HepG2 (cell line): ENCODE measurements around the gene TEKT2. TPM values are rescaled to one million over a fixed set of nuclear protein-coding genes. Genes with fewer than 3 reads are reported as not detected.

Source experiments
- ELF4 ChIP-seq: sonication (generic); formaldehyde crosslinking; IDR thresholded peaks from 2 replicates; pipeline ENCODE4 v1.5.0; 2020; ENCODE audit warnings: missing genetic modification reagents, mild to moderate bottlenecking, moderate library complexity, borderline replicate concordance
- IRX3 ChIP-seq: sonication (generic); formaldehyde crosslinking; IDR thresholded peaks from 2 replicates; pipeline ENCODE4 v1.8.1; 2023; ENCODE audit warnings: mild to moderate bottlenecking, low read depth, missing genetic modification reagents, borderline replicate concordance
- KDM2A ChIP-seq: sonication (generic); formaldehyde crosslinking; IDR thresholded peaks from 2 replicates; pipeline ENCODE4 v1.4.0; 2020; ENCODE audit warnings: low read depth, missing genetic modification reagents, borderline replicate concordance
- NFYB ChIP-seq: sonication (generic); formaldehyde crosslinking; IDR thresholded peaks from 2 replicates; pipeline ENCODE4 v1.4.0; 2020; ENCODE audit warnings: missing genetic modification reagents
- NR2F6 ChIP-seq, 2 experiments: IDR thresholded peaks; 2 replicates each; pipeline ENCODE4 v1.6.1; 2016; ENCODE audit warnings: antibody characterized with exemption in 1 of 2, mild to moderate bottlenecking in 1 of 2
- ZNF296 ChIP-seq: sonication (generic); formaldehyde crosslinking; conservative IDR thresholded peaks from 2 replicates; pipeline ENCODE4 v1.5.0; 2020; ENCODE audit warnings: mild to moderate bottlenecking, missing genetic modification reagents
- ZNF556 ChIP-seq: sonication (generic); formaldehyde crosslinking; IDR thresholded peaks from 2 replicates; pipeline ENCODE4 v1.4.0; 2020; ENCODE audit warnings: mild to moderate bottlenecking, missing genetic modification reagents, borderline replicate concordance
- polyA plus RNA-seq, 8 experiments: library from polyadenylated mRNA; depleted of rRNA in 3 of 8; stranded (reverse) in 7 of 8; unstranded in 1 of 8; fragments of >200 nt; fragmentation: Illumina TruSeq in 4 of 8; extraction: Trizol in 4 of 8; gene quantifications; 2 replicates each; pipeline versions ENCODE4 v1.2.1 to v1.2.3, GENCODE V29; 2011 to 2016; ENCODE audit warnings: low read depth in 4 of 8, missing spikeins in 1 of 8, mixed read lengths in 1 of 8; ENCODE audit not compliant: insufficient read depth in 1 of 8
- total RNA-seq, 5 experiments: library from RNA; depleted of rRNA; stranded (reverse); fragments of >200 nt; fragmentation: Illumina TruSeq; extraction: Trizol; gene quantifications; 2 replicates each; pipeline ENCODE4 v1.2.3, GENCODE V29; 2016; ENCODE audit warnings: low read depth in 1 of 5
- TF ChIP-seq, protein P1 (sequence below): sonication (generic); formaldehyde crosslinking; IDR thresholded peaks from 2 replicates; pipeline ENCODE4 v1.5.0; 2020; ENCODE audit warnings: mild to moderate bottlenecking, missing genetic modification reagents
- TF ChIP-seq, protein P2 (sequence below): sonication (generic); formaldehyde crosslinking; IDR thresholded peaks from 2 replicates; pipeline ENCODE4 v1.5.1; 2020; ENCODE audit warnings: mild to moderate bottlenecking, missing genetic modification reagents, borderline replicate concordance
- TF ChIP-seq, protein P3 (sequence below): IDR thresholded peaks from 2 replicates; pipeline ENCODE4 v1.6.1; 2016; ENCODE audit warnings: low read depth, missing genetic modification reagents, missing compliant biosample characterization
- TF ChIP-seq, protein P4 (sequence below): IDR thresholded peaks from 2 replicates; pipeline ENCODE4 v1.6.1; 2016; ENCODE audit warnings: low read depth

Gene TEKT2
- total and polyA plus RNA-seq, 2 of the 13 experiments (the other 11 are each of a cell fraction or from before 2014, with no cell fraction given): 0.31 to 0.38 TPM

DNA sequence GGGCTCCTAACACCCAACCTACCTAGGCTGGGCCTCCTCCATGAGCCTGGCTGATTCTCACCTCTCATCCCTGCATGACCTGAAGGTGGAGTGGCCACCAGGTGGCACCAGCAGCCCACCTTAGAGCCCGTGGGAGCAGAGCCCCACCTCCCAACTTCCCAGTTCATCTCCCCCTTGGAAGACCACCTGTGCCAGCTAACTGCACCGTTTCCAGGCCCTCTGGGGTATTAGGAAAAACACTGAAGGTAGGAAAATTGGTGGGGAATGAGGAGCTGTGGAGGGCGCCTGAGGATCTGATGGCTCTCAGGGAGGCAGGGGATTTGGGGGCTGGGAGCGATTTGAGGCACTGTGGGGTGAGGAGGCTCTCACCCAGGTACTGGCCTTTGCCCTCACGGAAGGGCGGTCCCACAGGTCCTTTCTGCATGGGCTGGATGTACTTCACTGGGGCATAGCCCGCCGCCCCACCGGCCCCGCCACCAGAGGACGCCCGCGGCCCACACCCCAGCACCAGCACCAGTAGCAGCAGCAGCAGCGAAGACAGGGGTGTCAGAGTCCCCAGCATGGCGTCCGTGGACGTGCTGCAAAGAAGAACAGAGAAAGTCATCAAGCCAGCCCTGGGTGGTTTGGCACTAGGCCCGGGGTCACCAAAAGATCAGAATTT, 15.9 kb downstream of the TEKT2 start (continued):
- TF ChIP-seq, protein P1, sequence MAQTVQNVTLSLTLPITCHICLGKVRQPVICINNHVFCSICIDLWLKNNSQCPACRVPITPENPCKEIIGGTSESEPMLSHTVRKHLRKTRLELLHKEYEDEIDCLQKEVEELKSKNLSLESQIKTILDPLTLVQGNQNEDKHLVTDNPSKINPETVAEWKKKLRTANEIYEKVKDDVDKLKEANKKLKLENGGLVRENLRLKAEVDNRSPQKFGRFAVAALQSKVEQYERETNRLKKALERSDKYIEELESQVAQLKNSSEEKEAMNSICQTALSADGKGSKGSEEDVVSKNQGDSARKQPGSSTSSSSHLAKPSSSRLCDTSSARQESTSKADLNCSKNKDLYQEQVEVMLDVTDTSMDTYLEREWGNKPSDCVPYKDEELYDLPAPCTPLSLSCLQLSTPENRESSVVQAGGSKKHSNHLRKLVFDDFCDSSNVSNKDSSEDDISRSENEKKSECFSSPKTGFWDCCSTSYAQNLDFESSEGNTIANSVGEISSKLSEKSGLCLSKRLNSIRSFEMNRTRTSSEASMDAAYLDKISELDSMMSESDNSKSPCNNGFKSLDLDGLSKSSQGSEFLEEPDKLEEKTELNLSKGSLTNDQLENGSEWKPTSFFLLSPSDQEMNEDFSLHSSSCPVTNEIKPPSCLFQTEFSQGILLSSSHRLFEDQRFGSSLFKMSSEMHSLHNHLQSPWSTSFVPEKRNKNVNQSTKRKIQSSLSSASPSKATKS (CRISPR knock-in tag): no peak
- TF ChIP-seq, protein P2, sequence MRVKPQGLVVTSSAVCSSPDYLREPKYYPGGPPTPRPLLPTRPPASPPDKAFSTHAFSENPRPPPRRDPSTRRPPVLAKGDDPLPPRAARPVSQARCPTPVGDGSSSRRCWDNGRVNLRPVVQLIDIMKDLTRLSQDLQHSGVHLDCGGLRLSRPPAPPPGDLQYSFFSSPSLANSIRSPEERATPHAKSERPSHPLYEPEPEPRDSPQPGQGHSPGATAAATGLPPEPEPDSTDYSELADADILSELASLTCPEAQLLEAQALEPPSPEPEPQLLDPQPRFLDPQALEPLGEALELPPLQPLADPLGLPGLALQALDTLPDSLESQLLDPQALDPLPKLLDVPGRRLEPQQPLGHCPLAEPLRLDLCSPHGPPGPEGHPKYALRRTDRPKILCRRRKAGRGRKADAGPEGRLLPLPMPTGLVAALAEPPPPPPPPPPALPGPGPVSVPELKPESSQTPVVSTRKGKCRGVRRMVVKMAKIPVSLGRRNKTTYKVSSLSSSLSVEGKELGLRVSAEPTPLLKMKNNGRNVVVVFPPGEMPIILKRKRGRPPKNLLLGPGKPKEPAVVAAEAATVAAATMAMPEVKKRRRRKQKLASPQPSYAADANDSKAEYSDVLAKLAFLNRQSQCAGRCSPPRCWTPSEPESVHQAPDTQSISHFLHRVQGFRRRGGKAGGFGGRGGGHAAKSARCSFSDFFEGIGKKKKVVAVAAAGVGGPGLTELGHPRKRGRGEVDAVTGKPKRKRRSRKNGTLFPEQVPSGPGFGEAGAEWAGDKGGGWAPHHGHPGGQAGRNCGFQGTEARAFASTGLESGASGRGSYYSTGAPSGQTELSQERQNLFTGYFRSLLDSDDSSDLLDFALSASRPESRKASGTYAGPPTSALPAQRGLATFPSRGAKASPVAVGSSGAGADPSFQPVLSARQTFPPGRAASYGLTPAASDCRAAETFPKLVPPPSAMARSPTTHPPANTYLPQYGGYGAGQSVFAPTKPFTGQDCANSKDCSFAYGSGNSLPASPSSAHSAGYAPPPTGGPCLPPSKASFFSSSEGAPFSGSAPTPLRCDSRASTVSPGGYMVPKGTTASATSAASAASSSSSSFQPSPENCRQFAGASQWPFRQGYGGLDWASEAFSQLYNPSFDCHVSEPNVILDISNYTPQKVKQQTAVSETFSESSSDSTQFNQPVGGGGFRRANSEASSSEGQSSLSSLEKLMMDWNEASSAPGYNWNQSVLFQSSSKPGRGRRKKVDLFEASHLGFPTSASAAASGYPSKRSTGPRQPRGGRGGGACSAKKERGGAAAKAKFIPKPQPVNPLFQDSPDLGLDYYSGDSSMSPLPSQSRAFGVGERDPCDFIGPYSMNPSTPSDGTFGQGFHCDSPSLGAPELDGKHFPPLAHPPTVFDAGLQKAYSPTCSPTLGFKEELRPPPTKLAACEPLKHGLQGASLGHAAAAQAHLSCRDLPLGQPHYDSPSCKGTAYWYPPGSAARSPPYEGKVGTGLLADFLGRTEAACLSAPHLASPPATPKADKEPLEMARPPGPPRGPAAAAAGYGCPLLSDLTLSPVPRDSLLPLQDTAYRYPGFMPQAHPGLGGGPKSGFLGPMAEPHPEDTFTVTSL (CRISPR knock-in tag): 0 out of 2 replicates have a peak, but pooled peaks have one; percentile 22
- TF ChIP-seq IRX3 (CRISPR knock-in tag): no peak
- TF ChIP-seq, protein P3, sequence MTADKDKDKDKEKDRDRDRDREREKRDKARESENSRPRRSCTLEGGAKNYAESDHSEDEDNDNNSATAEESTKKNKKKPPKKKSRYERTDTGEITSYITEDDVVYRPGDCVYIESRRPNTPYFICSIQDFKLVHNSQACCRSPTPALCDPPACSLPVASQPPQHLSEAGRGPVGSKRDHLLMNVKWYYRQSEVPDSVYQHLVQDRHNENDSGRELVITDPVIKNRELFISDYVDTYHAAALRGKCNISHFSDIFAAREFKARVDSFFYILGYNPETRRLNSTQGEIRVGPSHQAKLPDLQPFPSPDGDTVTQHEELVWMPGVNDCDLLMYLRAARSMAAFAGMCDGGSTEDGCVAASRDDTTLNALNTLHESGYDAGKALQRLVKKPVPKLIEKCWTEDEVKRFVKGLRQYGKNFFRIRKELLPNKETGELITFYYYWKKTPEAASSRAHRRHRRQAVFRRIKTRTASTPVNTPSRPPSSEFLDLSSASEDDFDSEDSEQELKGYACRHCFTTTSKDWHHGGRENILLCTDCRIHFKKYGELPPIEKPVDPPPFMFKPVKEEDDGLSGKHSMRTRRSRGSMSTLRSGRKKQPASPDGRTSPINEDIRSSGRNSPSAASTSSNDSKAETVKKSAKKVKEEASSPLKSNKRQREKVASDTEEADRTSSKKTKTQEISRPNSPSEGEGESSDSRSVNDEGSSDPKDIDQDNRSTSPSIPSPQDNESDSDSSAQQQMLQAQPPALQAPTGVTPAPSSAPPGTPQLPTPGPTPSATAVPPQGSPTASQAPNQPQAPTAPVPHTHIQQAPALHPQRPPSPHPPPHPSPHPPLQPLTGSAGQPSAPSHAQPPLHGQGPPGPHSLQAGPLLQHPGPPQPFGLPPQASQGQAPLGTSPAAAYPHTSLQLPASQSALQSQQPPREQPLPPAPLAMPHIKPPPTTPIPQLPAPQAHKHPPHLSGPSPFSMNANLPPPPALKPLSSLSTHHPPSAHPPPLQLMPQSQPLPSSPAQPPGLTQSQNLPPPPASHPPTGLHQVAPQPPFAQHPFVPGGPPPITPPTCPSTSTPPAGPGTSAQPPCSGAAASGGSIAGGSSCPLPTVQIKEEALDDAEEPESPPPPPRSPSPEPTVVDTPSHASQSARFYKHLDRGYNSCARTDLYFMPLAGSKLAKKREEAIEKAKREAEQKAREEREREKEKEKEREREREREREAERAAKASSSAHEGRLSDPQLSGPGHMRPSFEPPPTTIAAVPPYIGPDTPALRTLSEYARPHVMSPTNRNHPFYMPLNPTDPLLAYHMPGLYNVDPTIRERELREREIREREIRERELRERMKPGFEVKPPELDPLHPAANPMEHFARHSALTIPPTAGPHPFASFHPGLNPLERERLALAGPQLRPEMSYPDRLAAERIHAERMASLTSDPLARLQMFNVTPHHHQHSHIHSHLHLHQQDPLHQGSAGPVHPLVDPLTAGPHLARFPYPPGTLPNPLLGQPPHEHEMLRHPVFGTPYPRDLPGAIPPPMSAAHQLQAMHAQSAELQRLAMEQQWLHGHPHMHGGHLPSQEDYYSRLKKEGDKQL (CRISPR knock-in tag): no peak
- TF ChIP-seq ZNF556: no peak
- no peak for TF ChIP-seq ELF4 (CRISPR knock-in tag)
- TF ChIP-seq NFYB (CRISPR knock-in tag): no peak
- peak; percentile 20; the same call in 1 of the 2 replicates for TF ChIP-seq KDM2A (CRISPR knock-in tag)
- TF ChIP-seq, protein P4, sequence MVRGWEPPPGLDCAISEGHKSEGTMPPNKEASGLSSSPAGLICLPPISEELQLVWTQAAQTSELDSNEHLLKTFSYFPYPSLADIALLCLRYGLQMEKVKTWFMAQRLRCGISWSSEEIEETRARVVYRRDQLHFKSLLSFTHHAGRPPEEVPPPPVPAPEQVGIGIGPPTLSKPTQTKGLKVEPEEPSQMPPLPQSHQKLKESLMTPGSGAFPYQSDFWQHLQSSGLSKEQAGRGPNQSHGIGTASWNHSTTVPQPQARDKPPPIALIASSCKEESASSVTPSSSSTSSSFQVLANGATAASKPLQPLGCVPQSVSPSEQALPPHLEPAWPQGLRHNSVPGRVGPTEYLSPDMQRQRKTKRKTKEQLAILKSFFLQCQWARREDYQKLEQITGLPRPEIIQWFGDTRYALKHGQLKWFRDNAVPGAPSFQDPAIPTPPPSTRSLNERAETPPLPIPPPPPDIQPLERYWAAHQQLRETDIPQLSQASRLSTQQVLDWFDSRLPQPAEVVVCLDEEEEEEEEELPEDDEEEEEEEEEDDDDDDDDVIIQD (CRISPR knock-in tag): peak; percentile 53
- TF ChIP-seq ZNF296 (CRISPR knock-in tag): no peak
- TF ChIP-seq NR2F6 (IDR thresholded peaks at IDR 0.05): peak; percentile 18; the same call in 1 of the 2 replicates
- no peak for TF ChIP-seq NR2F6 (CRISPR knock-in tag; IDR thresholded peaks at IDR 0.05)
